H9 (cell line): ENCODE results near the gene DIP2C. TPM values are rescaled to one million over a fixed set of nuclear protein-coding genes. Genes with fewer than 3 reads are reported as not detected.

Experiments used
- DNase-seq: peaks from one replicate; pipeline ENCODE4 v3.0.0-alpha.2; 2017
- H2AFZ ChIP-seq: one replicate; pipeline ENCODE4 v1.6.1; 2013; ENCODE audit warnings: mild to moderate bottlenecking, low read length, control low read depth, moderate library complexity
- H2AK5ac ChIP-seq: 2 replicates; pipeline ENCODE4 v1.6.1; 2013; ENCODE audit warnings: low read length, control low read depth, mixed read lengths; ENCODE audit not compliant: insufficient read length
- H2BK120ac ChIP-seq: one replicate; pipeline ENCODE4 v1.6.1; 2013; ENCODE audit warnings: low read depth, mild to moderate bottlenecking, low read length, control low read depth, inconsistent platforms; ENCODE audit not compliant: poor library complexity, severe bottlenecking
- H2BK12ac ChIP-seq: 2 replicates; pipeline ENCODE4 v1.6.1; 2013; ENCODE audit warnings: low read length, control low read depth, mixed read lengths, low read depth; ENCODE audit not compliant: insufficient read length
- H2BK15ac ChIP-seq: 2 replicates; pipeline ENCODE4 v1.6.1; 2013; ENCODE audit warnings: low read depth, low read length, control low read depth
- H2BK20ac ChIP-seq: one replicate; pipeline ENCODE4 v1.6.1; 2013; ENCODE audit warnings: low read depth, mild to moderate bottlenecking, low read length, control low read depth, inconsistent platforms; ENCODE audit not compliant: poor library complexity, severe bottlenecking
- H2BK5ac ChIP-seq: 2 replicates; pipeline ENCODE4 v1.6.1; 2013; ENCODE audit warnings: low read length, control low read depth, mixed read lengths; ENCODE audit not compliant: insufficient read length
- H3K14ac ChIP-seq: 2 replicates; pipeline ENCODE4 v1.6.1; 2013; ENCODE audit warnings: low read length, control low read depth; ENCODE audit not compliant: insufficient read depth
- H3K18ac ChIP-seq: 2 replicates; pipeline ENCODE4 v1.6.1; 2013; ENCODE audit warnings: low read depth, mild to moderate bottlenecking, mixed read lengths, low read length, control low read depth; ENCODE audit not compliant: insufficient read length
- H3K23ac ChIP-seq: 2 replicates; pipeline ENCODE4 v1.6.1; 2013; ENCODE audit warnings: low read length, control low read depth, mixed read lengths, low read depth; ENCODE audit not compliant: insufficient read length
- H3K23me2 ChIP-seq: 2 replicates; pipeline ENCODE4 v1.6.1; 2013; ENCODE audit warnings: low read depth, mild to moderate bottlenecking, mixed read lengths, low read length, control low read depth; ENCODE audit not compliant: insufficient read length, poor library complexity, severe bottlenecking
- H3K27ac ChIP-seq: 2 replicates; pipeline ENCODE4 v1.5.1; 2013; ENCODE audit warnings: low read length, control low read depth, mixed read lengths, low read depth; ENCODE audit not compliant: insufficient read length
- H3K27me3 ChIP-seq: 2 replicates; pipeline ENCODE4 v1.6.1; 2013; ENCODE audit warnings: low read length, control low read depth, inconsistent platforms; ENCODE audit not compliant: insufficient read depth
- H3K4ac ChIP-seq: 2 replicates; pipeline ENCODE4 v1.6.1; 2013; ENCODE audit warnings: low read depth, mild to moderate bottlenecking, control low read depth, inconsistent platforms, low read length, moderate library complexity
- H3K4me1 ChIP-seq: 2 replicates; pipeline ENCODE4 v1.6.1; 2013; ENCODE audit warnings: low read length, control low read depth, inconsistent platforms; ENCODE audit not compliant: insufficient read depth
- H3K4me2 ChIP-seq: 2 replicates; pipeline ENCODE4 v1.6.1; 2013; ENCODE audit warnings: low read length, control low read depth, mixed read lengths; ENCODE audit not compliant: insufficient read length, insufficient read depth
- H3K56ac ChIP-seq: 2 replicates; pipeline ENCODE4 v1.6.1; 2013; ENCODE audit warnings: low read depth, mild to moderate bottlenecking, mixed read lengths, low read length, control low read depth; ENCODE audit not compliant: insufficient read length
- H3K79me1 ChIP-seq: 2 replicates; pipeline ENCODE4 v1.6.1; 2013; ENCODE audit warnings: low read depth, mild to moderate bottlenecking, moderate library complexity, low read length, control low read depth, inconsistent platforms; ENCODE audit not compliant: insufficient read depth, poor library complexity, severe bottlenecking
- H3K79me2 ChIP-seq: 2 replicates; pipeline ENCODE4 v1.6.1; 2013; ENCODE audit warnings: low read length, control low read depth, inconsistent platforms; ENCODE audit not compliant: insufficient read depth
- H3K9ac ChIP-seq: 2 replicates; pipeline ENCODE4 v1.6.1; 2013; ENCODE audit warnings: low read length, control low read depth, mixed read lengths; ENCODE audit not compliant: insufficient read length; ENCODE audit errors: extremely low read depth
- H3K9me3 ChIP-seq: one replicate; pipeline ENCODE4 v1.6.1; 2013; ENCODE audit warnings: low read depth, low read length, inconsistent platforms; ENCODE audit not compliant: control insufficient read depth
- H3T11ph ChIP-seq: one replicate; pipeline ENCODE4 v1.6.1; 2013; ENCODE audit warnings: mild to moderate bottlenecking, low read length, control low read depth, inconsistent platforms
- H4K20me1 ChIP-seq: one replicate; pipeline ENCODE4 v1.6.1; 2013; ENCODE audit not compliant: control insufficient read depth, insufficient read length, insufficient read depth
- H4K5ac ChIP-seq: 2 replicates; pipeline ENCODE4 v1.6.1; 2013; ENCODE audit warnings: low read depth, mild to moderate bottlenecking, mixed read lengths, low read length, control low read depth; ENCODE audit not compliant: insufficient read length
- H4K8ac ChIP-seq: replicated peaks from 2 replicates; pipeline ENCODE4 v1.6.1; 2013; ENCODE audit warnings: low read length, control low read depth, mixed read lengths, low read depth; ENCODE audit not compliant: insufficient read length
- H4K91ac ChIP-seq: 2 replicates; pipeline ENCODE4 v1.6.1; 2013; ENCODE audit warnings: low read depth, mild to moderate bottlenecking, moderate library complexity, mixed read lengths, low read length, control low read depth; ENCODE audit not compliant: insufficient read length
- H3K27ac Mint-ChIP-seq, 3 experiments: 2 replicates in 2 of 3; 3 replicates in 1 of 3; pipeline ENCODE4 v1.8.0; 2020 to 2021; ENCODE audit warnings: mixed read lengths in 3 of 3, mild to moderate bottlenecking in 1 of 3, moderate library complexity in 1 of 3
- H3K27me3 Mint-ChIP-seq: 2 replicates; pipeline ENCODE4 v1.8.0; 2021; ENCODE audit warnings: low read depth, mild to moderate bottlenecking, moderate library complexity, mixed read lengths
- H3K36me3 Mint-ChIP-seq, 3 experiments: 2 replicates in 2 of 3; 3 replicates in 1 of 3; pipeline ENCODE4 v1.8.0; 2020 to 2021; ENCODE audit warnings: low read depth in 3 of 3, mixed read lengths in 3 of 3; ENCODE audit not compliant: insufficient read depth in 1 of 3
- H3K4me1 Mint-ChIP-seq, 2 experiments: 2 replicates each; pipeline ENCODE4 v1.8.0; 2020; ENCODE audit warnings: mixed read lengths in 2 of 2
- H3K4me3 Mint-ChIP-seq, 2 experiments: 2 replicates in 1 of 2; 3 replicates in 1 of 2; pipeline ENCODE4 v1.8.0; 2020 to 2021; ENCODE audit warnings: mild to moderate bottlenecking in 2 of 2, mixed read lengths in 2 of 2, moderate library complexity in 1 of 2
- H3K9me3 Mint-ChIP-seq, 2 experiments: 2 replicates in 1 of 2; 3 replicates in 1 of 2; pipeline ENCODE4 v1.8.0; 2020; ENCODE audit warnings: mild to moderate bottlenecking in 2 of 2, mixed read lengths in 2 of 2, moderate library complexity in 1 of 2
- WGBS: extraction: QIAGEN DNeasy Blood & Tissue Kit; methylation state at CpG from one replicate; pipeline ENCODE4 v1.1.7; 2013; ENCODE audit warnings: missing lambda C conversion rate, low lambda C conversion rate, mixed read lengths; ENCODE audit not compliant: insufficient read length; ENCODE audit errors: extremely low coverage; 5-methylcytosine and 5-hydroxymethylcytosine counted together
- total RNA-seq: library from RNA; stranded (reverse); gene quantifications from 2 replicates; pipeline ENCODE4 v1.2.1, GENCODE V29; 2021
- TF ChIP-seq, protein P1 (sequence below): fragments of 200-600 bp; sonication (generic); conservative IDR thresholded peaks from 3 replicates; pipeline ENCODE4 v1.8.0; 2021; ENCODE audit warnings: antibody characterized with exemption, mild to moderate bottlenecking

The DIP2C gene
- total RNA-seq, 1 experiment from 2014 or later = 7.9 TPM

DNA sequence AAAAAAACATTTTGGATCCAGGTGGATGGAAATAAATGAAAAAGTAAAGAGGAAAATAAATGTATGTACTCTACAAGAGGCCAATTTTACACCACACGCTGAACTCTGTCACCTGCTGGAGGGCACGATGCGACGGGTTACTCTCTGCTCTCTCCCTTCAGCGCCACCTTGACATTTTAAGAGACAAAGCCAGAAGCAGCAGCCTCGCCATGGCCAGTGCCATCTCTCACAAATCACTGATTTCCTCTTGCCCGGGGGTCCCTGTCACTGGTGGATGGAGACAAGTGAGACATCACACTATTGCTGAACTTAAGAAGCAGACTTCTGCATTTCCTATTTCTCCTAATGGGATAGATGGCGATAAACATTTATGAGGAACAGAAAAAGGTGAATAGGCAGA is 364.2 kb downstream of the DIP2C start:
- no peaks in the 10 kb centered on the region for H3K27me3 Mint-ChIP-seq
- no peak for DNase-seq

More for the DNA sequence above, 364.2 kb downstream of the DIP2C start:
- H2BK15ac ChIP-seq = no peak overlapping the region
- Mint-ChIP-seq H3K27ac (no peak overlapping the region), H3K4me1 (peaks cover 9 to 10% of the 10 kb centered on the region in 2 experiments), H3K36me3 (peaks cover 11 to 31% (median 24%) of the 10 kb centered on the region in 3 experiments), H3K4me3 (no peak overlapping the region), H3K9me3 (peaks cover 0 to 4% of the 10 kb centered on the region in 2 experiments; a peak in 2 of 5 replicates)
- no peaks in the 10 kb centered on the region for H4K20me1 ChIP-seq
- no peaks in the 10 kb centered on the region for H3K27me3 ChIP-seq
- H4K91ac ChIP-seq = no peak overlapping the region
- H2BK20ac ChIP-seq = no peak overlapping the region
- no CpG with 5 or more reads among the region's 8 CpGs for WGBS
- TF ChIP-seq, protein P1, sequence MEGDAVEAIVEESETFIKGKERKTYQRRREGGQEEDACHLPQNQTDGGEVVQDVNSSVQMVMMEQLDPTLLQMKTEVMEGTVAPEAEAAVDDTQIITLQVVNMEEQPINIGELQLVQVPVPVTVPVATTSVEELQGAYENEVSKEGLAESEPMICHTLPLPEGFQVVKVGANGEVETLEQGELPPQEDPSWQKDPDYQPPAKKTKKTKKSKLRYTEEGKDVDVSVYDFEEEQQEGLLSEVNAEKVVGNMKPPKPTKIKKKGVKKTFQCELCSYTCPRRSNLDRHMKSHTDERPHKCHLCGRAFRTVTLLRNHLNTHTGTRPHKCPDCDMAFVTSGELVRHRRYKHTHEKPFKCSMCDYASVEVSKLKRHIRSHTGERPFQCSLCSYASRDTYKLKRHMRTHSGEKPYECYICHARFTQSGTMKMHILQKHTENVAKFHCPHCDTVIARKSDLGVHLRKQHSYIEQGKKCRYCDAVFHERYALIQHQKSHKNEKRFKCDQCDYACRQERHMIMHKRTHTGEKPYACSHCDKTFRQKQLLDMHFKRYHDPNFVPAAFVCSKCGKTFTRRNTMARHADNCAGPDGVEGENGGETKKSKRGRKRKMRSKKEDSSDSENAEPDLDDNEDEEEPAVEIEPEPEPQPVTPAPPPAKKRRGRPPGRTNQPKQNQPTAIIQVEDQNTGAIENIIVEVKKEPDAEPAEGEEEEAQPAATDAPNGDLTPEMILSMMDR = no peak
- no peak overlapping the region for H4K5ac ChIP-seq
- no peak overlapping the region for H2BK120ac ChIP-seq
- no peak overlapping the region for H3K56ac ChIP-seq
- H3K23ac ChIP-seq = no peak overlapping the region
- no peak overlapping the region for H3T11ph ChIP-seq
- no peaks in the 10 kb centered on the region for H3K9me3 ChIP-seq
- no peak overlapping the region for H2BK12ac ChIP-seq
- no peak overlapping the region for H2AK5ac ChIP-seq
- no peak overlapping the region for H3K4me2 ChIP-seq
- no peaks in the 10 kb centered on the region for H3K4me1 ChIP-seq
- H3K23me2 ChIP-seq = no peaks in the 10 kb centered on the region
- no peak overlapping the region for H3K14ac ChIP-seq
- H3K9ac ChIP-seq = no peak overlapping the region
- no peak overlapping the region for H2AFZ ChIP-seq
- H2BK5ac ChIP-seq = no peak overlapping the region
- no peak overlapping the region for H3K18ac ChIP-seq
- no peak overlapping the region for H4K8ac ChIP-seq
- H3K79me2 ChIP-seq = no peaks in the 10 kb centered on the region
- H3K27ac ChIP-seq = no peak overlapping the region
- H3K4ac ChIP-seq = no peak overlapping the region
- H3K79me1 ChIP-seq = no peaks in the 10 kb centered on the region
